Activated CD4-positive, alpha-beta T cell treated with anti-CD3 and anti-CD28 coated beads, Interleukin-2, amount 50 U/mL, for 24 hours (primary cell): ENCODE results near the gene HMGCS1.
"Not testable (repeated sequence)": the region's sequence is repeated elsewhere in the genome, so short reads cannot be mapped to it uniquely, and the experiment has no call there.

Source experiments
- DNase-seq, 2 donors: peaks; one replicate each; pipeline ENCODE4 v3.0.0-alpha.2; 2020; ENCODE audit warnings: low read depth in 1 of 2, low spot score in 1 of 2

The HMGCS1 gene

DNA sequence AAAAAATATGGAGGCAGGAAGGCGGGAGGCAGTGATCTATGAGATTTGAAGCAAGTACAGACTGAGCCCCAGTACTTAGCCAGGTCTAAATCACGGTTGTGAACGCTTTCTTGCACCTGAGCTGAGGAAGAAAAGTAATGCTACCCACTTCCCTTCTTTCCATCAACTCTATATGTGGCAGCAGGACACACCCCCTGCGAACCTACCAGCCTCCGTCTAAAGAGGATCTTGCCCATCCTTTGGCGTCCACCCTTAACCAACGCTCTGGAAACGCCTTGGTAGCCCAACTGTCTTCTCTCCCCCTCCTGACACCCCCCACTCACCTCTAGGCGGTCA is 545 bp downstream of the HMGCS1 start:
- DNase-seq = no peak

DNA sequence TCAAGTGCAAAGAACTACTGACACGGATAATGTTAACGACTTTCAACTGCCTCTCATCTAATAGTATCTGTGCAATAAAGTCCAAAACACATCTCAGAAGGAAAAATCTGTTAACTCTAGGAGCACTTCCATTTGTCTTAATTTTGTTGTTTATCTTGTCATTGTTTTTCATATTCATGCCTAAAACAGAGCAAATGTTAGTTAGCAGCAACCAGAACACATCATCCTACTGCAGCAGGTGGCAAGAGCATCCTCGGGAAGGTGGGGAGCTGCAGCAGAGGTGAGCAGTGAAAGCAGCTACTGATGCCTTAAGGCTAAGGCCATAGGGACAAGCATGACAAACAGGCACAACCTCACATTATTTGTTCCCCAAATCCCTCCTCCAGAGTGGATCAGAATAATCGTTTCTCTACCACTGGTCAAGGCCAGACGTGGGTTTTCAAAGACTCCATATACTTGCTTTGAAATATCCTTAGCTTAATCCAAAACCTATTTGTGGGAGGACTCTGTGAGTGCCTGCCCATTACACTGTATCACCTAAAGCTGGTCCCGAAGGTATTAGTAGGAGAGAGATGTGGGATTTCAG is 1.0 kb downstream of the HMGCS1 start:
- no peak for DNase-seq

DNA sequence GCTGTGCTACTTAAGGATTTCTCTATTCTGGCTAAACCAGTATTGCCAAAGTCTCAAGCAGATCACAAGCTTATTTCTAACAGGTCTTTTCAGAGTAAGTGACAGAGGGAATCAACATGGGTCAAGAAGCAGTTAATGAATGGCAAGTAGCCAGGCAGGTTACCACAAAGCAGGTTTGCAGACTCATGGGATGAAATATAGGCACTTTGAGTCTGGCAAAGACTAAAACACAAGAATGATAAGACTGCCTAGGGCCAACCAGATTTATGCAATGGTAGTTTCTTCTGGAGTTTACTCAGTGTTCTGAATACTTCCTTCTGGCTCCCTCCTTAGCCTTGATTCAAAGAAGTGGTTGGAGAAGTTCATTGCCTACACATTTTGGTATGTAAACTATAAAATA is 3.6 kb downstream of the HMGCS1 start:
- DNase-seq = no peak

DNA sequence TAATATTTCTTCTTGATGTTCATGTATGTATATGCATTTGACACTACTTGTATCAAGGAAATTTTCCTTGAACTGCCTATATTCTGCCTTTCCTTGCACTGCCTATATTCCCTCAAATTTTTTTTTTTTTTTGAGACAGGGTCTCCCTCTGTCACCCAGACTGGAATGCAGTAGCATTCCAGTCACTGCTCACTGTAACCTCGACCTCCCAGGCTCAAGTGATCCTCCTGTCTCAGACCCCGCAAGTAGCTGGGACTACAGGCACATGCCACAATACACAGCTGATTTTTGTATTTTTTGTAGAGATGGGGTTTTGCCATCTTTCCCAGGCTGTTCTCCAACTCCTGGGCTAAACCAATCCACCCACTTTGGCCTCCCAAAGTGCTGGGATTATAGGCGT is 4.1 kb downstream of the HMGCS1 start:
- no peak for DNase-seq

DNA sequence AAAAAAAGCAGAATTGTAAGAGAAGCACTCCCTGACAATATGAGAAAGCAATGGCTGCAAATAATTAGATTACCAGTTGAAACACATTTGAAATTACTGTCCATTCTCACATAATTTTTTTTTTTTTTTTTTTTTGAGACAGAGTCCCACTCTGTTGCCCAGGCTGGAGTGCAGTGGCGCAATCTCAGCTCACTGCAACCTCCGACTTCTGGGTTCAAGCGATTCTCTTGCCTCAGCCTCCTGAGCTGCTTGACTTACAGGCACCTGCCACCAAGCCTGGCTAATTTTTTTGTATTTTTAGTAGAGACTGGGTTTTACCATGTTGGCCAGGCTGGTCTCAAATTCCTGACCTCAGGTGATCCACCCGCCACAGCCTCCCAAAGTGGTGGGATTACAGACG is 6.3 kb downstream of the HMGCS1 start:
- not testable (repeated sequence) for DNase-seq

DNA sequence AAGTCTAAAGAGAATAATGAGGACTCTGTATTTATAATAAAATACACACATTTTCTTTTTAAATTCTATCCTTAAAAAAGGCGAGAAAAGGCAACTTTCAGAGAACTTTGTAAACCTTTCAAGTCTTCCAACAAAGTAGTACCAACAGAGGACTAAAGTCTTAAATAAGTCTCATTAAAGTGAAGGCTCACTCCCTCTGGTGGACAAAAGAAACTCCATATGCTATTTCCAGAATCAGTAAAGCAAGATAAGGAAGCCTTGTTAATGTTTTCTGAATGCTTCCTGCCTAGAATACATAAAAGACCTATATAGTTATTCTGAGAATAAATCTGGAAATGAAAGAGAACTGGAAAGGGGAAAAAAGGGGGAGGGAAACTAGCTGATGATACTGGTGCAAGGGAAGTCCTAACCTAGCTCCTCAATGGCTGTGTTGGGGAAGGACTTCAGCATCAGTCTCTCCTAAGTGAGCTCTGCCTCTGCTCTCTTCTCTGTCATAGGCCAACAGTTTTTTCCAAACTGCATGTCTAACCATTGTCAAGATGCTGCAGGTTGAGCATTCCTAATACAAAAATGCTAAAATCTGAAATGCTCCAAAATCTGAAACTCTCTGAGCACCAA is 7.2 kb downstream of the HMGCS1 start:
- DNase-seq = no peak

DNA sequence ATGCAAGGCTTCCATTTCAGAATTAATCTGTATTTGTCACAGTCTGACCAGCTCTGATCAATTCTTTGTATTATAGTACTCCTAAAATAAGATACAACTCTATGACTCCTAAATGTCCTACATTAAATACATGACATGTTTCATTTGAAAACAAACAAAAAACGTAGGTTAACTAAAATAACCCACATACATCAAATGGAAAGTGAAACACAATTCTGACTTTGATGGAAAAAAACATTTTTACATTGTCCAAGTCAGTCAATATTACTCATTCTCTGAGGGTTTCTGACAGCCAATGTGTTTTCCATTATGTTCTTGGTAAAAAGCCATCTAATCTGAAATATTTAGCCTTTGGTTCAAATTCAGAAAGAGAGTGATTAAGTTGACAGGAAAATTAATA is 8.7 kb downstream of the HMGCS1 start:
- no peak for DNase-seq

DNA sequence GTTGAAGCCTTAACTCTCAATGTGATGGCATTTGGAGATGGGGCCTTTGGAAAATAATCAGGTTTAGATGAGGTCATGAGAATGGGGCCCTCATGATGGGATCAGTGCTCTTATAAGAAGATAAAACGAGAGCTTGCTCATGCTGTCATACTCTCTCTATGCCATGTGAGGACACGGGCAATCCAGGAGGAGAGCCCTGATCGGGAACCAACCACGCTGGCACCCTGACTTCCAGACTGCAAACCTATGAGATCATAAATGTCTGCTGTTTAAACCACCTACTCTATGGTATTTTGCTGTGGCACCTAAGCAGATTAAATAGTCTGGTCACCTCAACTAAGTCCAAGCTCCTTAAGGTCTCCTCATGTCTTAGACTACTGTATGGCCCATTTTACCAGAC is 10.0 kb downstream of the HMGCS1 start:
- no peak for DNase-seq

DNA sequence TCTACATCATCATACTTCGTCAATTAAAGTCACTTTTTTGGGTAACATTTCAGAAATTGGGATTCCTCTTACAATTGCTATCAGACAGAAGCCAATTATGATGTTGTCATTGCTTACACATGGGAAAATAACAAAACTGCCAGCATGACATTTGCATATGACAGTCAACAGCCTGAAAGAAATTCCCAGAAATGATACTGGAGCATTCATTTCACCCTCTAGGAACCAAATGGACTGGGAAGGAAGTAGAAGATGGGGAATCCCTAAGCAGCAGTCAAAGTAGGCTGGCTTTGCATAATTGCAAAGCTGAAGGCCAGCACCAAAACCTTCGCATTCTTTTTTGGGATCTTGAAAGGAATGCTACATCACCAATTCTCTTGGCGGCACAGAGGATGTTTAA is 10.7 kb downstream of the HMGCS1 start:
- DNase-seq = no peak

DNA sequence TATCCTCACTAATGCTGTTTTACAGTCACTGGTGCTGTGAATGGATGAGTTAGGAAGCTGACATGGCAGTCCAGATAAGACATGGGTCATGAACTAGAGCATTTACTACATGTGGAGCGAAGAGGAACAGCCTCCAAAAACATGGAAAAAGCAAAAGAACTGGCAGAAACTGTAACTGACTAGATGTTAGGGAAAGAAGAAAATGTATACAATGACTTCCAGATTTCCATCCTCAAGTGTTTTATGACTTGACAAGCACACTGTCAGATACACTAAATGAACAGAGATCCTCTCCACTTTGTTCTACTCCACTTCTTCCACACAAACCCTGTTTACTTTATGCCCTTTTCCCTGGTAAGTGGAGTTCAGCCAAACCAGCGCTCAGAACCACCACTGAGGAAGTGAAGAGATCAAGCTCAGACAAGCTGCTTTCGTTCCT is 11.5 kb downstream of the HMGCS1 start:
- no peak for DNase-seq

DNA sequence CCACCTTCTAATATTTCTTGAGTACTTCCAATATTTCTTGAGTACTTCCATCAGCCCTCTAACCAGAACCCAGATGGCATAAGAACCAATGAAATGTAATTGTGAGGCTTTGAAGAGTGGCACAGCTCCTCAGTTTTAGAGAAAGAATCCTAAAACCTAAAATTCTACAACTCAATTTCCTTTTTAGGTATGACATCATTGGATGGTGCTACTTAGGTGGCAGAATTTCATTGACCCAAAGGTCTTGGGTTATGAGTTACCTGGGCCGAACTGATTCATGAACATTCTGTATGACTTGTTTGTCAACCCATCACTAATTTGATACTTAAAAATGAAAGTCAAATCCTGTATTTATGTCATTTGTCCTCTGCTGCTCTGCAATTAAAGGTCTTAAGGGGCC is 13.1 kb downstream of the HMGCS1 start:
- no peak for DNase-seq

DNA sequence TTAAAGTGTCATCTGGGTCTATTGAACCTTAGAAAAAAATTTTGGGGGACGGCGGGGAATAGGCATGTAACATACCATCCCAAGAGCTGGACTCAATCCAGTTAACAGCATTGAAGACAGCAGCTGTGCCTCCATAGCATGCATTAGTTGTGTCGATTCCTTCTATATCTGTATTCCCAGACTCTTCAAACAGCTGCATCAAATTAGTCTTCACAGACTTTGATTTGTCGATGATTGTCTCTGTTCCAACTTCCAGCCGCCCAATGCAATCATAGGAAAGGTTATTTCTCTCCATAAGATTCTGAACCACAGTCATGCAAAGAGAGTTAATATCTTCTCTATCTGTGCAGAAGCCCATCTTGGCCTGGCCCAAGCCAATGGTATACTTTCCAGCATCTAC is 14.8 kb downstream of the HMGCS1 start:
- no peak for DNase-seq

DNA sequence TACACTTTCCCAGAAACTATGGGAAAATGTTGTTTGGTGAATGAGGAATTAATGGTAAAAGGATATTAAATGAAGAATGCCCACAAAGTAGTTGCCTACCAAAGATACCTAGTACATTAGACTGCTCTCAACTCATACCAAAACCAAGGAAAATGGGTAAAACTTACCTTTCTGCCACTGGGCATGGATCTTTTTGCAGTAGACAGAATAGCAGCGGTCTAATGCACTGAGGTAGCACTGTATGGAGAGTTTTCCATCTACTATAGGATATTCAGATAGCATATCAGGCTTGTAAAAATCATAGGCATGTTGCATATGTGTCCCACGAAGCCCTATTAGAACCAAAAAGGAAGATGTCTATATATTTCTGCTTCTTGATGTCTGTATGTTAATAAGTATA is 16.4 kb downstream of the HMGCS1 start:
- DNase-seq = no peak

DNA sequence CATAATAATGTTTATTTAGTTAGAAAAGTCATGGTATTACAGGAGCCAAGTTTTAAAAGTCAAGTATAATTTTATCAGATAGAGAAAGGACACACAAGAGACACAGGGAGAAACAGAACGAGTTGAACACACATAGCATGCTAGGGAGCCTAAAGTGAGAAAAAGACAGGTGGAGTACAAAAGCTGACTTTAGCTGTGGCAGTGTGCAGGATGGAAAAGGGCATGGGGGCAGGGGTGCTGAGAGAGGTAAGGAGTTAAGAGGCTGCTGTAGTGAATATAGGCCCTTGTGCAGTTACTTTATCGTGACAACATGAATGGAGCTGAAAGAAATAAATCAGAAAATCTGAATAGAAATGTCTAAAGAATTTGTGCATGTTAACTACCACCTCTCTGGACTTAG is 18.0 kb downstream of the HMGCS1 start:
- no peak for DNase-seq

DNA sequence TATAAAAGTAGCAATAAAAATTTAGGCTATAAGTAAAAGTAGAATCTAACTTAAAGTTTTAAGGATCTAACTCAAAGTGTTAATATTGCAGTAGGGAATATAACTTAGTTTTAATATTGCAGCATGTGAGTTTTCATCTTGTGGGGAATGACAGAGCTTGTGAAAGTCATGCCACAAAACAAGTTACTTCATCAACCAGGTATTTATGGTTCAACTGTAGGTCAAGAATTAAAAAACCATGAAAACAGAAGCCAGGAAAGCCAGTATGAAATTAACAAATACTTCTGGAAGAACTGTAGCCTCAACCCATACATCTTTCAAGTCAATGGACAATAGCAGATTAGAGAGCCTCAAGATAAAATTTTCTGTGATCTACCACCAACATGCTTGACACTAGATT is 19.0 kb downstream of the HMGCS1 start:
- no peak for DNase-seq

DNA sequence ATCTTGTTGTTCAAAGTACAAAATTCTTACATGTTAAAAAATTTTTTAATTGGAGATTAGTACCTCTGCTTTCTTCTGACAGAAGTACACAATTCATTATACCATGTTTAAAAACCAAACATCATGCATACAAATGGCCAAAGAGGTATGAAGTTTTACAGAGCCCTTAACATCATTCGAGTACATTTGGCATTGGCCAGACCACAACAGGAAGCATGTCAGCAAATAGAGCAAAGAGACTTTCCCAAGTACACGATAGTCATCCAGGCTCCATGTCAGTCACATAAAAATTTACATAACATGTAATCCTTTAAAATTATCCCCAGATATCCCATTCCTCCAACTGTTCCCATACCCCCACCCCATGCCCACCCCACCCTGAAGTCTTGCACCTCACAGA is 22.5 kb downstream of the HMGCS1 start:
- no peak for DNase-seq

DNA sequence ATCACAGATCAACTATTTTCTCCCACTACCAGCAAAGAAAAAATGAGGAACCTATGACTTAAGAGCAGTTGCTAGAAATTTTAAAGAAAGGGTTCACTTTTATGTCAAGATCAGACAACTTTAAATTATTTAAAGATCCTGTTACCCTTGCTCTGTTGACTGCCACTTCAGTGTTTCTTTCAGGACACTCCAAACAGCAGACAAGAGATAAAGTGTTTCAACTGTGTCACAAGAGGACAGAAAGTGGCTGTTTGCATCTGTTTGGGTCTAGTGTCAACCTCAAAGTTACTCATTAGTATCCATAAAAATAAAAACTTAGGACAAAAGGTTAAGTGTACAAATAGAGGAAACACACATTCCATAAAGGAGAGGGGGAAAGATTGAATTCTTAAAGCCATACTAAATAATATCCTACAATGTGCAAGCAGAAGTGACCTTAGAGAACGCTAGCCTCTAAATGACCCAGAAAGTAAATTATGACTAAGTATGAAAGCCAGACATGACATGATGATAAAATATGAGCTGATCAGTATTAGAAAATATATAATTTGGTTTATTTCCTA is 24.9 kb downstream of the HMGCS1 start:
- no peak for DNase-seq

DNA sequence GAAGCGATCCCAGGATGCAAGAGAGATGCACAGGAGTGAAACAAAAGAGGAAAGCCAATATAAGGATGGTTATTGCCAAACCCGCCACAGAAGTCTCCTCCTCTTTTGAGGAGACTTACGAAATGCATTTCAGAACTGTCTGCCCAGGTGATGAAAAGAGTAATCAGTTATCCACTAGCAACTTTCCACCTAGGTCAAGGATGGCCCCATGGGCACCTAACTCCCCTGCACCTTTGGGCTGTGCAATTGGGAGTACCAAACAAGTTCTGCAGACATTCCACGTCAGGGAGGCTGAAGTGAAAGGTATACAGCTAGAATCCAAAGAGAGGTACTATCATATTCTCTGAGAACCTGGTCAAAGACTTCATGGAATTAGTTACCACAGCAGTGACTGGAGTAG is 25.7 kb downstream of the HMGCS1 start:
- no peak for DNase-seq

DNA sequence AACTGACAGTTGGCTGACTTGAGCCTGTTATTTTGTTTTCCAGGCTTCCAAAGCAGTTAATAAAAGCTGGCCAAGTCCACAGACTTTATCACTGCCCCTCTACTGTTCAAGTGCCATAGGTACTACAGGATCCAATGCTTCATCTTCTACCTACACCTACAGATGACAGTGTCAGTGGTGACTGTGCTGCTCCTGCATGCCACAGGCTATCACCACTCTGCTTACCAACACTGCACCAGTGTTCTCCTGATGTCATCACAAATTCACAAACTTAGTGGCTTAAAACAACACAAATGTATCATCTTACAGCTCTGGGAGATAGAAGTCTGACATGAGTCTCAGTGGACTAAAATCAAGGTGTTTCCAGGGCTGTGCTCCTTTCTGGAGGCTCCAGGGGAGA is 26.6 kb downstream of the HMGCS1 start:
- DNase-seq = no peak

DNA sequence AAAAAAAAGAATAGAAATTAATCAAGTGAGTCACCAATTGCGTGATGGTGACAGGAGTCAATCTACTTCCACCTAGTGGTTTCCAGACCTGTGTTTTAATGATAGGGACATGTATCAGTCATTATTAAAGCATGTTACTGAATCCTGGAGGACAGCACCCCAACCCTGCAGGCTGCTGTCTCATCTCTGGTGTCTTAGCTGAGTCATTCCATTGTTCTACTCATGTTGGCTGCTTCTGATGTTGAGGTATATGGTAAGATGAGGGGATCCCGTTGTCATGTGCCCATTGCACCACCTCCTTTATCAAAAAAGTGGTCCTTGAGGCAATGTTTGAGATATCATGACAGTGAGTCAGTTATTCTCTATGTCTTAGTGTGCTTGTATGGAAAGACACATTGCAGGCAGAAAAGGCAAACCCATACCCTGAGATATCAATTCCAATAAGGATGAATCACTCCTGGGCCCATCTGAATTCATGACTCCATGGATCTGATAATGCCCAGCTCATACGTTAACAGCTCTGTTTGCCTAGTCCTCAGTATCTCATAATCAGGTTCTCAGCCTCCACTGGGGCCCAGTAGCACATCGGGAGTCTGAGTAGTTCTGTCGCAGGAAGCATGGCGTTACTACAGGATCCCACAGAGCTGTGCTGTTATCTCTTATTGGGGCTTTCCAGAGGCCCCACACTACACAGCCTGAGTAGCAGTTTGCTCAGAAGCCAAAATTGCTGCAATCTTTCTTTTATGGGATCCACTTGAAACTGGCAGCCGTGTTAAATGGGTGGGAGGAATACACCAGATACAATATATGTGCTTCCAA is 31.2 kb downstream of the HMGCS1 start:
- no peak for DNase-seq

DNA sequence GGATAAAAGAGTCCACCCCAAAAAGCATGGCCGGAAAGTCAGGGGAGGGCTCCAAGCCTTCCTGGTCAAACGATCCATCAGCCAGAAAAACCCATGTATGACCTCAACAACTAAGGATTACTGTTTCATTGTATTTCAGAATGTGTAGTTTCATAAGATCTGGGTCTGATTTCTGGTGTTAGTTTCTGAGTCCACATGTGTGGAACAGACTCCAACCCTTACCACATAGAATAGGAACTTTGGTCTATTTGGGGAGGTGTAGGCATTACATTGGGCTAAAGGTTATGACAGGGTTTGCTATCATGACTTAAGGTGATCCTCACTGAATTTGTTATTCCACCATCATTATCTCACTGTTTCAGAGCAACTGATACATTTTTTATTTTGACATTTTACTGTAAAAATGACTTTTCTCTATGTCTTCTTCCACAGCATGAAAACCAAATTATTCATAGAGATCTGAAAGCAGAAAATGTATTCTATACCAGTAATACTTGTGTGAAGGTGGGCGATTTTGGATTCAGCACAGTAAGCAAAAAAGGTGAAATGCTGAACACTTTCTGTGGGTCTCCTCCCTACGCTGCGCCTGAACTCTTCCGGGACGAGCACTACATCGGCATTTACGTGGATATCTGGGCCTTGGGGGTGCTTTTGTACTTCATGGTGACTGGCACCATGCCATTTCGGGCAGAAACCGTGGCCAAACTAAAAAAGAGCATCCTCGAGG is 33.5 kb downstream of the HMGCS1 start:
- no peak for DNase-seq

DNA sequence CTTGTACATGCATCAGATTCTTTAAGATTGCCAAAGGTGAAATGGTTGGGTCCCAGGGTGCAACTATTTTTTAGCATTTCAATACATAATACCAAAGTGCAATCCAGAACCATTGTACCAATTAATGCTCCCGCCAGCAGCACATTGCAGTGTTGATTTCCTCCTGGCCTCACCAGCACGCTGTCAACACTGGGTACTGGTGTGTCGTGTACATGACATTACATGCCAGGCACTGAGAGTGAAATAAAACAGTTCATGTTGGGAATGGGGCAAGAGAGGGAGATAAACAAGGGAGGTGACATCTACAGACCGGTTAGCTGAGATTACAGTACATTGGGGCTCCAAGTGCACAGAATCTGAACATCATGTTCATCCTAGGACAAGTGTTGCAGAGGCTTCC is 37.8 kb downstream of the HMGCS1 start:
- no peak for DNase-seq
